ENCODE data around the gene GATB. TPM values are rescaled to one million over a fixed set of nuclear protein-coding genes. Genes with fewer than 3 reads are reported as not detected.

Gene GATB
- total and polyA plus RNA-seq, 12 donors, result 17.2 to 59.8 (median 36.6) TPM

GRCh38 chr4:151709587-151709986 lies 51.2 kb downstream of the GATB start:
- Histone ChIP-seq H3K27ac (no peak overlapping the region), H3K36me3 (replicated peaks in 1 of 2) (peaks cover 0 to 4% of the 10 kb centered on the region in 2 donors), H3K4me3 (no peak overlapping the region), H3K27me3 (no peaks in the 10 kb centered on the region), H3K4me1 (replicated peaks in 1 of 2) (no peaks in the 10 kb centered on the region), H3K9me3 (replicated peaks in 1 of 3) (no peaks in the 10 kb centered on the region)
- 95 to 96% (median 95%) methylated on average over 7 of the region's 7 CpGs for WGBS, 4 donors
- DNase-seq, result no peak
- no peak for TF ChIP-seq CTCF (IDR thresholded peaks at IDR 0.05)
- TF ChIP-seq POLR2A (IDR thresholded peaks at IDR 0.05), result no peak
- intact Hi-C loops (cut with DNase I), result no loop called here

GRCh38 chr4:151709071-151709470 lies 51.7 kb downstream of the GATB start:
- H3K4me3 ChIP-seq, result no peak overlapping the region
- no peaks in the 10 kb centered on the region for H3K4me1 ChIP-seq (replicated peaks in 1 of 2)
- DNase-seq, result no peak
- peaks cover 0 to 3% of the 10 kb centered on the region in 2 donors for H3K36me3 ChIP-seq (replicated peaks in 1 of 2)
- 85 to 91% (median 89%) methylated on average over 6 of the region's 6 CpGs for WGBS, 4 donors
- intact Hi-C loops (cut with DNase I), result no loop called here
- no peak overlapping the region for H3K27ac ChIP-seq
- H3K9me3 ChIP-seq (replicated peaks in 1 of 3), result no peaks in the 10 kb centered on the region
- H3K27me3 ChIP-seq, result no peaks in the 10 kb centered on the region
- no peak for TF ChIP-seq CTCF (IDR thresholded peaks at IDR 0.05)
- no peak for TF ChIP-seq POLR2A (IDR thresholded peaks at IDR 0.05)

GRCh38 chr4:151708100-151708499 lies 52.7 kb downstream of the GATB start:
- H3K9me3 ChIP-seq (replicated peaks in 1 of 3), result no peaks in the 10 kb centered on the region
- no peaks in the 10 kb centered on the region for H3K4me1 ChIP-seq (replicated peaks in 1 of 2)
- 79 to 84% (median 82%) methylated on average over 4 of the region's 4 CpGs for WGBS, 4 donors
- H3K27ac ChIP-seq, result no peak overlapping the region
- H3K4me3 ChIP-seq, result no peak overlapping the region
- intact Hi-C loops (cut with DNase I), result no loop called here
- TF ChIP-seq POLR2A (IDR thresholded peaks at IDR 0.05) (no peak), CTCF (IDR thresholded peaks at IDR 0.05) (no peak)
- no peaks in the 10 kb centered on the region for H3K27me3 ChIP-seq
- no peaks in the 10 kb centered on the region for H3K36me3 ChIP-seq (replicated peaks in 1 of 2)
- no peak for DNase-seq

- no peaks in the 10 kb centered on the region for H3K36me3 ChIP-seq (replicated peaks in 1 of 2)
- no peak overlapping the region for H3K27ac ChIP-seq
- no peaks in the 10 kb centered on the region for H3K9me3 ChIP-seq (replicated peaks in 1 of 3)
- H3K4me3 ChIP-seq, result no peak overlapping the region
- DNase-seq, result no peak
- no peaks in the 10 kb centered on the region for H3K27me3 ChIP-seq
- intact Hi-C loops (cut with DNase I), result no loop called here
- WGBS, 4 donors, result 91 to 97% (median 96%) methylated on average over 3 of the region's 3 CpGs
- TF ChIP-seq POLR2A (IDR thresholded peaks at IDR 0.05) (no peak), CTCF (IDR thresholded peaks at IDR 0.05) (no peak)
- H3K4me1 ChIP-seq (replicated peaks in 1 of 2), result no peaks in the 10 kb centered on the region
These were observed 57.4 kb downstream of the GATB start for GRCh38 chr4:151703401-151703800.

Data from adrenal gland (tissue), 12 donors.